Dedifferentiated amniotic fluid mesenchymal stem cell (primary cell): ENCODE data around the gene RAB37.

ENCODE experiments used
- DNase-seq: peaks from one replicate; pipeline ENCODE4 v3.0.0-alpha.2; 2016; ENCODE audit errors: extremely low spot score

The RAB37 gene

GRCh38 chr17:74776990-74777389, 39.9 kb downstream of the RAB37 start:
- DNase-seq: no peak

DNA sequence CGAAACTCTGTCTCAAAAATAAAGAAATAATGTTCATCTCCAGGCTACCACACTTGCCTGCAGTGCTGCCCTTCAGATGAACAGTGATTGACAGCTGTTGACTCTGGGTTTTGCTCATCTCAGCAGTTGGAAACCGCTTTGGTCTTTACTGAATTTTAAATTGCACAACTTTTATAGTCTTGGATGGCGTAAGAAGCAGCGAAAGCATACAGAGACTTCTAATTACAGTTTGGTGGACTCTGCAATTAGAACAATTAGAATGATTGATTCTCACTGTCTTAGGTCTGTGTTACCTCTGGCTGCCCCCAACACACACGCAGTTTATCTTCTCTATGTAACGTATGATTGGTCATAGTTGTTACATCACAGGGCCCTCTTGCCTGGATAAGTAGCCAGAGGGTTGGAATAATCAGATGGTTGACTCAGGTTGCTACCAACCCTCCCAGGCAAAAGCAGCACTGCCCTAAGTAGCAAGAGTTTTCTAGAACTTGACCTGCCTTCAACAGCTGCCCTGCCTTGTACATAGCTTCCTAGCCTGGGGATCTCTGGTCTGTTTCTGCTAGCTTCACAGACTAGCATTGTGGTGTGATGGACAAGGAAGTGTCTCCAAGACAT, 41.0 kb downstream of the RAB37 start:
- no peak for DNase-seq

DNA sequence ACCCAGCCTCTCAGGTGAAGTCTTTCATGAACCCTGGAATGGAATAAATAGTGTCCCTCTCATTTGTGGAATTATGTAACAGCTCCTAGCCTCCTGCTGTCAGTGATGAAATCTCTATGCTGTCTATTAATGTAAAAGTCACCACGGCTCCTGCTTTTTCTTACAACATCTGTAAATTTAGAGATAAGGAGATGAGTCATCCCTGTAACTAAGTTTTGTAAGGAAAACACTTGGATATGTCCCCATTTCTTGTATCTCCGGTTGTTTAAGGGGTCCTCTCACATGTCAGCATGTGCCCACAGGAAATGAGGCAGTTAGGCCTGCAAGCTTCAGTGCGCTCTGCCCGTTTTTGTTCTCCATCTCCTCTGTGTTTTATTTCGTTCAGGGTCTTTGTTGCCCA, 41.9 kb downstream of the RAB37 start:
- DNase-seq: no peak

GRCh38 chr17:74779501-74779900, 42.4 kb downstream of the RAB37 start:
- no peak for DNase-seq

DNA sequence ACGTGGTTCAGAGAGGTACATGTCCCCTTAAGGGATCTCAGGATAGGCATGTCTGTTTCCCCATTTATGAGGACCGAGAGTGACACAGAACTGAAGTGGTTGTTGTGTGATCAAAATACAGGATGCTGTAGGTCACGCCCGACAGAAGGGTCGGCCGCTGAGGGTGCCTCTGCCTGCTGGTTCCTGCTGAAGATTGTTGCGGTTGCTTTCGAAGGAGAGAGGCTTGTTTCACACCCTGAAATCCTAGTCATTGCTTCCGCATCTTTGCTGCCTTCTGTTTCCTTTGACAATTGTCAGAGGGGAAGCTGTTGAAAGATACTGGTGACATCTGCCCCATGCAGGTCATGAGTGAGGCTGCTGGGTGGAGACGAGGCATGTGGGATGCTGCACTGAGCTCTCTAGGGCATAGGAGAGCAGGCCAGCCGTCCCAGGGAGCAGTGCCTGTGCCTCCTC, 42.9 kb downstream of the RAB37 start:
- no peak for DNase-seq

GRCh38 chr17:74780443-74781238, 43.6 kb downstream of the RAB37 start:
- no peak for DNase-seq

GRCh38 chr17:74782571-74782970, 45.5 kb downstream of the RAB37 start:
- DNase-seq: no peak

- DNase-seq: no peak
These were observed 47.2 kb downstream of the RAB37 start for GRCh38 chr17:74784125-74784810.

DNA sequence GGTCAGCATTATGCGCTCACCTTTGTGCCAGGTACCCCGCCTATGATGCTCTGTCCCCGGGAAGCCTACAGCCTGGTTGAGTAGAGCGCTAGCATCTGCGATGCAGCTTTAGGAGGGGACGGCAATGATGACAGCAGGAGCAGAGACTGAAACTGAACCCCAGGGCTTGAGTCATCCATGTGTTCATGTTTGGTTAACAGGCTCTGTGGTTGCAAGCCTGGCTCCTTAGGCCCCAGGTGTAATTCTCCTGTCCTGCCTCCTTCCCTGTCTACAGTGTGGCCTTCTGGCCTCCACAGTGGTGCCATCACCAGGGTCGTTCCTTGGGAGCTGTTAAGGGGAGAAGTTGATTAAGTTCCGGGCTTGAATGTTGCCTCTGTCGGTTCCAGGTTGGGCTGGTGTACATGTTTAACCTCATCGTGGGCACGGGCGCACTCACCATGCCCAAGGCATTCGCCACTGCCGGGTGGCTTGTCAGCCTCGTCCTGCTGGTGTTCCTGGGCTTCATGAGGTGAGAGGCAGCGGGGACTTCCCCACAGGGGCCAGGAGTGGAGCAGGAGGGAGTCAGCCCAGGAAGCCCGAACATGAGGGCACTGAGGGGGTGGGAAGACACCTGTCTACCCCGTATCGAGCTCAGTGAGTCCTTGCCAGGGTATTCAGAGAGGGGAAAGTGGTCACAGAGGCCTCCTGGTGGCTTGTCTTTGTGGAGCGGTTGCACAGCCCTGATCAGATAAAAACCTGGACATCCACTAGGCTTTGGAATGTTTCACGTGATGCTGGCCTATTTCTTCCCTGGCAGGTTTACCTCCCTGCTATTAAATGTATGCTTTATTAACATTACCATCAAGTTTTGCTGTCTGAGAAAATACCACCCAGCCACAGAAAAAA, 48.3 kb downstream of the RAB37 start:
- DNase-seq: no peak

DNA sequence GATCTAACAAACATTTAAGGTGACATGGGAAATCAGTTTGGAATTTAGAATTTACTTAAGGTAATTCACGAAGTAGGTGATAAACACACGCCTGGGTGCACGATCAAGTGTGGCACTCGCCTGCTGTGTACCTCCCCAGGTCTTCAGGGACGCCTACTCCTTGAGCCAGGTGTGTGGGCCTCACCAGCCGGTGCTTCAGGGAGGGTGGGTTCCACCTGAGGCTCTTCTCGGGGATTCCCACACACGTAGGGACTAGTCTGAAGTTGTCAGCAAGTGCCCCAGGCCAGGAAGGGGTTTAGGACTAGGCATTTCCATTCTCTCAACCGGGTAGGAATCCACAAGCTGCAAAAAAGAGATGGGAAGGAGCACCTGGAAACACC, 48.9 kb downstream of the RAB37 start:
- no peak for DNase-seq

- DNase-seq: no peak
These were observed 49.5 kb downstream of the RAB37 start for GRCh38 chr17:74786431-74787055.

- no peak for DNase-seq
These were observed 53.4 kb downstream of the RAB37 start for GRCh38 chr17:74790161-74791058.

GRCh38 chr17:74792586-74793105, 55.6 kb downstream of the RAB37 start:
- no peak for DNase-seq

DNA sequence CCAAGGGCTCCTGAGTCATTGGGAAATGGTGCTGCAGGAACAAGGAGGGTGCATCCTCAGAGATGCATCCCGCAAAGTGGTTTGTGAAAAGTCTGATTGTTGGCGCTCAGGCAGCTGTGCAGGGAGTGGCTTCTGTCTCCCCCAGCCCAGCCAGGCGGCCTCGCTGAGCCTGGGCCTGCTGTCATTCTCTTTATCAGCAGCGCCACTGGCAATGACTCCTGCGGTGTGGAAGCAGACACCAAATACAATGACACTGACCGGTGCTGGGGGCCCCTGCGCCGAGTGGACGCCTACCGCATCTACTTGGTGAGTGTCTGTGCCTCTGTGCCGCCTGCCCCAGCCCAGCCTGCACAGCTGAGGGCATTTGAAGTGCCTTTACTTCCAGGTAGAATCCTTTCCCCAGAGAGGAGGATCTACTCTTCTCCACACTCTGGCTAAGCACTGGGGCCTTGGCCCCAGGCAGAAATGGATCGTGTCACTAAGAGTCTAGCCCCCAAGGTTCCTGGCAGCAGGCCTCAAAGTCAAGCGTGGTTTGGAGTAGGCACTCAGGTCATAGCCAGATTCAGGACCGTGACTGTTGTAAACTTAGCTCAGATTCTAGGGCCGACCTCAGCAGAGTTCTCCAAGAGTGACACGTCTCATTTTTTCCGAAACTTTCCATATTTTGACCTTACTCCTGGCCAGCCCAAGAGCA, 58.4 kb downstream of the RAB37 start:
- no peak for DNase-seq

- DNase-seq: no peak
These were observed 59.2 kb downstream of the RAB37 start for GRCh38 chr17:74796211-74796610.

- DNase-seq: no peak
These were observed 59.8 kb downstream of the RAB37 start for GRCh38 chr17:74796866-74797265.
